HepG2 (cell line): Measurements from ENCODE around the gene RFXANK. TPM values are rescaled to one million over a fixed set of nuclear protein-coding genes. Genes with fewer than 3 reads are reported as not detected.

Experiments used
- AHR ChIP-seq: IDR thresholded peaks from 2 replicates; pipeline ENCODE4 v1.6.1; 2018; ENCODE audit warnings: missing genetic modification reagents, missing compliant biosample characterization
- ARNT ChIP-seq: fragments of 450-650 bp; IDR thresholded peaks from 2 replicates; pipeline ENCODE4 v1.6.1; 2017
- CBX5 ChIP-seq: sonication (generic); formaldehyde crosslinking; IDR thresholded peaks from 2 replicates; pipeline ENCODE4 v1.4.0; 2020; ENCODE audit warnings: missing genetic modification reagents, borderline replicate concordance
- FOXK1 ChIP-seq: sonication (generic); formaldehyde crosslinking; IDR thresholded peaks from 2 replicates; pipeline ENCODE4 v1.4.0; 2020; ENCODE audit warnings: low read depth, missing genetic modification reagents, borderline replicate concordance
- HMGXB3 ChIP-seq: sonication (generic); formaldehyde crosslinking; IDR thresholded peaks from 2 replicates; pipeline ENCODE4 v1.4.0; 2020; ENCODE audit warnings: missing genetic modification reagents, borderline replicate concordance
- KDM5B ChIP-seq: sonication (generic); formaldehyde crosslinking; IDR thresholded peaks from 2 replicates; pipeline ENCODE4 v1.4.0; 2020; ENCODE audit warnings: missing genetic modification reagents, mild to moderate bottlenecking, borderline replicate concordance
- MTF1 ChIP-seq: sonication (generic); formaldehyde crosslinking; IDR thresholded peaks from 2 replicates; pipeline ENCODE4 v1.5.0; 2020; ENCODE audit warnings: missing genetic modification reagents
- RXRB ChIP-seq: IDR thresholded peaks from 2 replicates; pipeline ENCODE4 v1.6.1; 2016; ENCODE audit warnings: borderline replicate concordance, missing genetic modification reagents, missing compliant biosample characterization
- SALL1 ChIP-seq: sonication (generic); formaldehyde crosslinking; IDR thresholded peaks from 2 replicates; pipeline ENCODE4 v1.8.0; 2022; ENCODE audit warnings: mild to moderate bottlenecking, missing genetic modification reagents
- SALL2 ChIP-seq: sonication (generic); formaldehyde crosslinking; IDR thresholded peaks from 2 replicates; pipeline ENCODE4 v1.8.1; 2023; ENCODE audit warnings: mild to moderate bottlenecking, missing genetic modification reagents, inconsistent platforms
- SKIL ChIP-seq: sonication (generic); formaldehyde crosslinking; IDR thresholded peaks from 2 replicates; pipeline ENCODE4 v1.8.0; 2022; ENCODE audit warnings: missing genetic modification reagents, mild to moderate bottlenecking, moderate library complexity, borderline replicate concordance
- ZMAT3 ChIP-seq: sonication (generic); formaldehyde crosslinking; conservative IDR thresholded peaks from 2 replicates; pipeline ENCODE4 v1.7.0; 2021; ENCODE audit warnings: missing genetic modification reagents
- ZNF143 ChIP-seq: sonication (generic); formaldehyde crosslinking; IDR thresholded peaks from 2 replicates; pipeline ENCODE4 v1.4.0; 2020; ENCODE audit warnings: missing genetic modification reagents
- ZNF264 ChIP-seq: sonication (generic); formaldehyde crosslinking; IDR thresholded peaks from 2 replicates; pipeline ENCODE4 v1.4.0; 2020; ENCODE audit warnings: missing genetic modification reagents
- ZNF274 ChIP-seq: sonication (generic); formaldehyde crosslinking; IDR thresholded peaks from 2 replicates; pipeline ENCODE4 v1.5.1; 2020; ENCODE audit warnings: mild to moderate bottlenecking, missing genetic modification reagents
- ZNF446 ChIP-seq: sonication (generic); formaldehyde crosslinking; IDR thresholded peaks from 2 replicates; pipeline ENCODE4 v1.5.0; 2020; ENCODE audit warnings: mild to moderate bottlenecking, missing genetic modification reagents
- ZNF558 ChIP-seq: sonication (generic); formaldehyde crosslinking; IDR thresholded peaks from 2 replicates; pipeline ENCODE4 v1.9.0; 2022; ENCODE audit warnings: mild to moderate bottlenecking, missing genetic modification reagents, borderline replicate concordance
- ZNF878 ChIP-seq: sonication (generic); formaldehyde crosslinking; IDR thresholded peaks from 2 replicates; pipeline ENCODE4 v1.8.1; 2023; ENCODE audit warnings: mild to moderate bottlenecking, missing genetic modification reagents, moderate library complexity
- ZSCAN9 ChIP-seq: IDR thresholded peaks from 2 replicates; pipeline ENCODE4 v1.6.1; 2016; ENCODE audit warnings: borderline replicate concordance
- polyA plus RNA-seq, 8 experiments: library from polyadenylated mRNA; depleted of rRNA in 3 of 8; stranded (reverse) in 7 of 8; unstranded in 1 of 8; fragments of >200 nt; fragmentation: Illumina TruSeq in 4 of 8; extraction: Trizol in 4 of 8; gene quantifications; 2 replicates each; pipeline versions ENCODE4 v1.2.1 to v1.2.3, GENCODE V29; 2011 to 2016; ENCODE audit warnings: low read depth in 4 of 8, missing spikeins in 1 of 8, mixed read lengths in 1 of 8; ENCODE audit not compliant: insufficient read depth in 1 of 8
- total RNA-seq, 5 experiments: library from RNA; depleted of rRNA; stranded (reverse); fragments of >200 nt; fragmentation: Illumina TruSeq; extraction: Trizol; gene quantifications; 2 replicates each; pipeline ENCODE4 v1.2.3, GENCODE V29; 2016; ENCODE audit warnings: low read depth in 1 of 5
- TF ChIP-seq, protein P1 (sequence below): sonication (generic); formaldehyde crosslinking; conservative IDR thresholded peaks from 2 replicates; pipeline ENCODE4 v1.8.0; 2022; ENCODE audit warnings: mild to moderate bottlenecking, moderate library complexity, missing genetic modification reagents
- TF ChIP-seq, protein P2 (sequence below): sonication (generic); formaldehyde crosslinking; IDR thresholded peaks from 2 replicates; pipeline ENCODE4 v1.8.1; 2023; ENCODE audit warnings: mild to moderate bottlenecking, missing genetic modification reagents

RFXANK gene
- total and polyA plus RNA-seq, 2 of the 13 experiments (the other 11 are each of a cell fraction or from before 2014, with no cell fraction given) = 49.9 to 80.7 TPM

GRCh38 chr19:19214892-19215291 is 22.8 kb downstream of the RFXANK start (continued):
- TF ChIP-seq ARNT (no peak), CBX5 (CRISPR knock-in tag) (0 out of 2 replicates have a peak, but pooled peaks have one; percentile 44), FOXK1 (CRISPR knock-in tag) (peak; percentile 45; the same call in 1 of the 2 replicates), RXRB (CRISPR knock-in tag) (peak; percentile 68), ZNF264 (CRISPR knock-in tag) (peak; percentile 64; the same call in 1 of the 2 replicates), SALL2 (CRISPR knock-in tag) (peak; percentile 70; the same call in 1 of the 2 replicates), ZNF446 (CRISPR knock-in tag) (peak; percentile 75; the same call in 1 of the 2 replicates), SKIL (CRISPR knock-in tag) (no peak), ZSCAN9 (CRISPR knock-in tag) (peak; percentile 86; the same call in 1 of the 2 replicates), ZNF878 (CRISPR knock-in tag) (no peak), HMGXB3 (CRISPR knock-in tag) (peak; percentile 64; the same call in 1 of the 2 replicates), ZNF558 (peak; percentile 62; the same call in 1 of the 2 replicates), ZNF143 (peak; percentile 74), MTF1 (CRISPR knock-in tag) (peak; percentile 61; the same call in 1 of the 2 replicates), ZNF274 (0 out of 2 replicates have a peak, but pooled peaks have one; percentile 54), AHR (CRISPR knock-in tag) (peak; percentile 32; the same call in 1 of the 2 replicates), ZMAT3 (CRISPR knock-in tag) (0 out of 2 replicates have a peak, but pooled peaks have one; percentile 54), SALL1 (CRISPR knock-in tag) (peak; percentile 89), KDM5B (CRISPR knock-in tag) (peak; percentile 37; the same call in 1 of the 2 replicates)
- TF ChIP-seq, protein P1, sequence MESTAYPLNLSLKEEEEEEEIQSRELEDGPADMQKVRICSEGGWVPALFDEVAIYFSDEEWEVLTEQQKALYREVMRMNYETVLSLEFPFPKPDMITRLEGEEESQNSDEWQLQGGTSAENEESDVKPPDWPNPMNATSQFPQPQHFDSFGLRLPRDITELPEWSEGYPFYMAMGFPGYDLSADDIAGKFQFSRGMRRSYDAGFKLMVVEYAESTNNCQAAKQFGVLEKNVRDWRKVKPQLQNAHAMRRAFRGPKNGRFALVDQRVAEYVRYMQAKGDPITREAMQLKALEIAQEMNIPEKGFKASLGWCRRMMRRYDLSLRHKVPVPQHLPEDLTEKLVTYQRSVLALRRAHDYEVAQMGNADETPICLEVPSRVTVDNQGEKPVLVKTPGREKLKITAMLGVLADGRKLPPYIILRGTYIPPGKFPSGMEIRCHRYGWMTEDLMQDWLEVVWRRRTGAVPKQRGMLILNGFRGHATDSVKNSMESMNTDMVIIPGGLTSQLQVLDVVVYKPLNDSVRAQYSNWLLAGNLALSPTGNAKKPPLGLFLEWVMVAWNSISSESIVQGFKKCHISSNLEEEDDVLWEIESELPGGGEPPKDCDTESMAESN (CRISPR knock-in tag) = 0 out of 2 replicates have a peak, but pooled peaks have one; percentile 35
- TF ChIP-seq, protein P2, sequence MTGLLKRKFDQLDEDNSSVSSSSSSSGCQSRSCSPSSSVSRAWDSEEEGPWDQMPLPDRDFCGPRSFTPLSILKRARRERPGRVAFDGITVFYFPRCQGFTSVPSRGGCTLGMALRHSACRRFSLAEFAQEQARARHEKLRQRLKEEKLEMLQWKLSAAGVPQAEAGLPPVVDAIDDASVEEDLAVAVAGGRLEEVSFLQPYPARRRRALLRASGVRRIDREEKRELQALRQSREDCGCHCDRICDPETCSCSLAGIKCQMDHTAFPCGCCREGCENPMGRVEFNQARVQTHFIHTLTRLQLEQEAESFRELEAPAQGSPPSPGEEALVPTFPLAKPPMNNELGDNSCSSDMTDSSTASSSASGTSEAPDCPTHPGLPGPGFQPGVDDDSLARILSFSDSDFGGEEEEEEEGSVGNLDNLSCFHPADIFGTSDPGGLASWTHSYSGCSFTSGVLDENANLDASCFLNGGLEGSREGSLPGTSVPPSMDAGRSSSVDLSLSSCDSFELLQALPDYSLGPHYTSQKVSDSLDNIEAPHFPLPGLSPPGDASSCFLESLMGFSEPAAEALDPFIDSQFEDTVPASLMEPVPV (CRISPR knock-in tag) = 0 out of 2 replicates have a peak, but pooled peaks have one; percentile 36
